ENCODE results near the gene CXCL16. TPM values are rescaled to one million over a fixed set of nuclear protein-coding genes. Genes with fewer than 3 reads are reported as not detected.
"Not testable (repeated sequence)": the region's sequence is repeated elsewhere in the genome, so short reads cannot be mapped to it uniquely, and the experiment has no call there.

Gene CXCL16
- total and polyA plus RNA-seq, 2 donors, result 3.2 to 14.3 TPM

- DNase-seq (ENCODE audit: extremely low spot score), result no peak
- no peak overlapping the region for H3K27ac ChIP-seq (ENCODE audit: low read depth)
- H3K4me3 ChIP-seq (ENCODE audit: low read depth, low read length), result no peak overlapping the region
- H3K36me3 ChIP-seq (ENCODE audit: insufficient read depth), result no peaks in the 10 kb centered on the region
- 72% methylated on average over 20 of the region's 20 CpGs for whole genome bisulfite sequencing
- no peaks in the 10 kb centered on the region for H3K4me1 ChIP-seq (ENCODE audit: insufficient read depth)
These were observed 18.3 kb downstream of the CXCL16 start for GRCh38 chr17:4721203-4722135.

GRCh38 chr17:4720787-4721186 is 18.9 kb downstream of the CXCL16 start:
- Histone ChIP-seq H3K4me3 (ENCODE audit: low read depth, low read length) (no peak overlapping the region), H3K4me1 (ENCODE audit: insufficient read depth) (no peaks in the 10 kb centered on the region), H3K27ac (ENCODE audit: low read depth) (no peak overlapping the region), H3K36me3 (ENCODE audit: insufficient read depth) (no peaks in the 10 kb centered on the region)
- no peak for DNase-seq (ENCODE audit: extremely low spot score)
- 89% methylated on average over 7 of the region's 7 CpGs for WGBS

GRCh38 chr17:4719684-4720221 is 20.0 kb downstream of the CXCL16 start:
- no peak overlapping the region for H3K4me3 ChIP-seq (ENCODE audit: low read depth, low read length)
- DNase-seq (ENCODE audit: extremely low spot score), result no peak
- no peaks in the 10 kb centered on the region for H3K36me3 ChIP-seq (ENCODE audit: insufficient read depth)

GRCh38 chr17:4719146-4719545 is 20.6 kb downstream of the CXCL16 start:
- 82% methylated on average over 10 of the region's 10 CpGs for WGBS
- no peak overlapping the region for H3K4me3 ChIP-seq (ENCODE audit: low read depth, low read length)
- no peaks in the 10 kb centered on the region for H3K36me3 ChIP-seq (ENCODE audit: insufficient read depth)
- H3K27ac ChIP-seq (ENCODE audit: low read depth), result no peak overlapping the region
- no peak for DNase-seq (ENCODE audit: extremely low spot score)
- no peaks in the 10 kb centered on the region for H3K4me1 ChIP-seq (ENCODE audit: insufficient read depth)

More at GRCh38 chr17:4719684-4720221, 20.0 kb downstream of the CXCL16 start:
- H3K4me1 ChIP-seq (ENCODE audit: insufficient read depth), result no peaks in the 10 kb centered on the region
- WGBS, result 75% methylated on average over 15 of the region's 15 CpGs
- H3K27ac ChIP-seq (ENCODE audit: low read depth), result no peak overlapping the region

GRCh38 chr17:4718276-4718675 is 21.5 kb downstream of the CXCL16 start:
- no peak overlapping the region for H3K27ac ChIP-seq (ENCODE audit: low read depth)
- DNase-seq (ENCODE audit: extremely low spot score), result no peak
- no peak overlapping the region for H3K4me3 ChIP-seq (ENCODE audit: low read depth, low read length)
- WGBS, result 96% methylated on average over 13 of the region's 13 CpGs
- H3K36me3 ChIP-seq (ENCODE audit: insufficient read depth), result no peaks in the 10 kb centered on the region
- no peaks in the 10 kb centered on the region for H3K4me1 ChIP-seq (ENCODE audit: insufficient read depth)

GRCh38 chr17:4717791-4718190 is 21.9 kb downstream of the CXCL16 start:
- no peak for DNase-seq (ENCODE audit: extremely low spot score)
- H3K27ac ChIP-seq (ENCODE audit: low read depth), result no peak overlapping the region
- 89% methylated on average over 17 of the region's 17 CpGs for WGBS
- H3K4me3 ChIP-seq (ENCODE audit: low read depth, low read length), result no peak overlapping the region
- no peaks in the 10 kb centered on the region for H3K36me3 ChIP-seq (ENCODE audit: insufficient read depth)
- no peaks in the 10 kb centered on the region for H3K4me1 ChIP-seq (ENCODE audit: insufficient read depth)

- no peak for DNase-seq (ENCODE audit: extremely low spot score)
- H3K4me1 ChIP-seq (ENCODE audit: insufficient read depth), result peaks cover 1% of the 10 kb centered on the region
- H3K27ac ChIP-seq (ENCODE audit: low read depth), result no peak overlapping the region
- 96% methylated on average over 10 of the region's 10 CpGs for WGBS
- no peaks in the 10 kb centered on the region for H3K36me3 ChIP-seq (ENCODE audit: insufficient read depth)
- H3K4me3 ChIP-seq (ENCODE audit: low read depth, low read length), result no peak overlapping the region
These were observed 23.6 kb downstream of the CXCL16 start for GRCh38 chr17:4716081-4716480.

- DNase-seq (ENCODE audit: extremely low spot score), result no peak
- H3K4me3 ChIP-seq (ENCODE audit: low read depth, low read length), result no peak overlapping the region
- 73% methylated on average over 11 of the region's 11 CpGs for WGBS
- no peak overlapping the region for H3K27ac ChIP-seq (ENCODE audit: low read depth)
- peaks cover 2% of the 10 kb centered on the region for H3K4me1 ChIP-seq (ENCODE audit: insufficient read depth)
- no peaks in the 10 kb centered on the region for H3K36me3 ChIP-seq (ENCODE audit: insufficient read depth)
These were observed 24.5 kb downstream of the CXCL16 start for GRCh38 chr17:4715063-4715744.

GRCh38 chr17:4714340-4715062 is 25.2 kb downstream of the CXCL16 start:
- not testable (repeated sequence) for H3K36me3 ChIP-seq (ENCODE audit: insufficient read depth); H3K4me3 ChIP-seq (ENCODE audit: low read depth, low read length); DNase-seq (ENCODE audit: extremely low spot score); H3K27ac ChIP-seq (ENCODE audit: low read depth); H3K4me1 ChIP-seq (ENCODE audit: insufficient read depth)
- 87% methylated on average over 10 of the region's 15 CpGs for WGBS

GRCh38 chr17:4712526-4712925 is 27.2 kb downstream of the CXCL16 start:
- Histone ChIP-seq H3K27ac (ENCODE audit: low read depth) (no peak overlapping the region), H3K4me1 (ENCODE audit: insufficient read depth) (peaks cover 2% of the 10 kb centered on the region), H3K4me3 (ENCODE audit: low read depth, low read length) (no peak overlapping the region), H3K36me3 (ENCODE audit: insufficient read depth) (no peaks in the 10 kb centered on the region)
- DNase-seq (ENCODE audit: extremely low spot score), result no peak
- 86% methylated on average over 3 of the region's 3 CpGs for WGBS

GRCh38 chr17:4711661-4712181 is 28.0 kb downstream of the CXCL16 start:
- Histone ChIP-seq H3K4me1 (ENCODE audit: insufficient read depth) (peaks cover 2% of the 10 kb centered on the region), H3K4me3 (ENCODE audit: low read depth, low read length) (peak overlapping the region; percentile 63), H3K36me3 (ENCODE audit: insufficient read depth) (no peaks in the 10 kb centered on the region), H3K27ac (ENCODE audit: low read depth) (no peak overlapping the region)
- DNase-seq (ENCODE audit: extremely low spot score), result no peak
- 71% methylated on average over 6 of the region's 6 CpGs for WGBS

GRCh38 chr17:4710693-4711634 is 28.8 kb downstream of the CXCL16 start:
- peak overlapping the region; percentile 61 for H3K27ac ChIP-seq (ENCODE audit: low read depth)
- no peak for DNase-seq (ENCODE audit: extremely low spot score)
- peak overlapping the region; percentile 63 for H3K4me3 ChIP-seq (ENCODE audit: low read depth, low read length)
- whole genome bisulfite sequencing, result 10% methylated on average over 57 of the region's 57 CpGs
- H3K36me3 ChIP-seq (ENCODE audit: insufficient read depth), result no peaks in the 10 kb centered on the region
- H3K4me1 ChIP-seq (ENCODE audit: insufficient read depth), result peaks cover 2% of the 10 kb centered on the region
